Raji (cell line): ENCODE data around the gene GLI2.

Experiments
- POLR2A ChIP-seq: IDR thresholded peaks from 2 replicates; pipeline ENCODE4 v1.6.1; 2011; ENCODE audit warnings: low read depth, low read length, control low read depth; ENCODE audit not compliant: insufficient read depth

Gene GLI2

DNA sequence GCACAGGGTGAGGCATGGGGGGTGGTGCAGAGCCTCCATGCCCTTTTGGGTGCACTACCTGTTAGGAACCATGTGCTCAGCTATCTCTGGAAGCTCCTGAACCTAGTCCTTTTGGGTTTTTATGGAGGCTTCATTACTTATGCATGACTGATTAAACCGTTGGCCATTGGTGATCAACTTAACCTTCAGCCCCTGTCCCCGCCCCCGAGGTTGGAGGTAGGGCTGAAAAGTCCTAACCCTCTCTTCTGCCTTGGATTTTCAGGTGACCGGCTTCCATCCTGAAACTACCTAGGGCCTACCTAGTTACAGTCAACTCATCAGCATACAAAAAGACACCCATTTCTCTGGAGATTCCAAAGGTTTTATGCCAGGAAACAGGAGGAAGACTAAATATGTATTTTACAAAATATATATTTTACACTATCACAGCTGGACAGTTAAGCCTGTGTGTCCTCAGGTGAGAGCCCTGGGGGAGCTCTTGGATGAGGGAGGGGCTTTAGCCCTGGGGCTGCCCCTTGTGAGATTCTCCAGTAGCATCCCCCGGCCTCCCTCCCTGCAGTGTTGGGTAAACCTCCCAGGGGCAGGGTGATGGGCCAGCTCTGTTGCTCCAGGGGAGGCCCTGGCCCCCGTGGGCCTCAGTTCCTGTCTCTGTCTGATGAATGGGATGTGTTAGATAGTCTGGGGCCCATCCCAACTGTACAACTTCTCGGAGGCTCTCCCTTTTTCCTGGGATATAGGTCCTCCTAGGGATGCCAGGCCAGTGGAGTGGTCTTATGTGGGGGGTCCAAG lies 24.1 kb downstream of the GLI2 start:
- no peak for TF ChIP-seq POLR2A

DNA sequence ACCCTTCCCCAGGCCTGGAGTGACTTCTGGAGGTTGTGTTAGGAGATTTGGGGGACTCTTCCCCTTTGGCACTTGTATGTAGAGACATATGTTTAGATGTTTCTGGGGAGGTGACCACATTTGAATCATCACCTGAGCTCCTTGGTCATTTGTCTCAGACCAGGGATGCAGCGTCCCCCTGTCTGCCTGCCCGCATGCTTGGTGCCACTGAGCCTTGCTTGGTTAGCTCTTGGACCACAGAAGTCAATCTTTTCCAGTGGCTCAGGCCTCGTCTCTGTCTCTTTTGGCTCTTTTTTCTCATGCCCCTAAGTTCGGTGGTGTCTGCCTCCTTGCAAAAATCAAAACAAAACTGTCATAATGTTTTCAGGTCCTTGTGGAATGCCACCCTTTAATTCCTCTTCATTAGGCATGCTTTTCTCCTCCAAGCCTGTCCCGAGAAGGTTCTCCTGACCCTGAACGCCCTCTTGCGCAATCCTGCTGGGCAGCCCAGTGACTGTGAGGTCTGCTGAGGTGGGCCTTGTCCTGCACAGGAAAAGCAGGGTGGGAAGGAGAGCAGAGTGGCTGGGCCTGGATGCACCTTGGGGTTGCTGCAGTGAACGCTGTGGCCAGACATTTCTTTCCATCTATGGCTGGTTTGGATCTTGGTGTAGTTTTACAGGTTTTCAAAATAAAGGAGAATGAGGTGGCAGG lies 24.9 kb downstream of the GLI2 start:
- no peak for TF ChIP-seq POLR2A

DNA sequence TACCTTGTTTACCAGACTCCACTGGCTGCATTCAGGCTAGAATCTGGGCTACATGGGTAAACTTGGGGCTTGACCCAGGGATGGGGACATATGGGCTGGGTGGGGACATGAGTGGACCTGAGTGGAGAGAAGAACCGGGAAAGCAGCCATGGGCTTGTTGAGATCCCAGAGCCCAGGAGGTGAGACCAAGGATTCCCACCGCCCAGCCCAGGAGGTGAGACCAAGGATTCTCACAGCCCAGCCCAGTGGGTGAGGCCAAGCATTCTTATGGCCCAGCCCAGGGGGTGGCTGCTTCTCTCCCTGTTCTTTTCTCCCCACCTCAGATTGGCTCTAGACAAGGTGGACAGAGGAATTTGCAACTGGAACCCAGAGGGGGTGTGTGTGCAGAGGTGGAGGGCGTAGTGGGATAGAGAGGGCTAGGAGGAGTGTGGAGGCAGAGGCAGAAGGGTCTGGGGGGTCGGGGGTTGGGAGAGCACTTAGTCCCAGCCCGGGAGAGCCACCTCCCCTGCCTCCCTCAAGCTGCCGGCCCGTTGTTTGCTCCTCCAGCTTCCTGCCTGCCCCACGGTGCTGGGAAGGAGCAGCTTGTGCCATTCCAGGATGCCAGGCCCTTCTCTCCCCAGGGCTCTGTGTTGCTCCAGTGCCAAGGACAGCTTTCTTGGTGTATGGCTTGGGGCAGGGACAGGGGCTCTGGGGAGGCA lies 25.6 kb downstream of the GLI2 start:
- no peak for TF ChIP-seq POLR2A

DNA sequence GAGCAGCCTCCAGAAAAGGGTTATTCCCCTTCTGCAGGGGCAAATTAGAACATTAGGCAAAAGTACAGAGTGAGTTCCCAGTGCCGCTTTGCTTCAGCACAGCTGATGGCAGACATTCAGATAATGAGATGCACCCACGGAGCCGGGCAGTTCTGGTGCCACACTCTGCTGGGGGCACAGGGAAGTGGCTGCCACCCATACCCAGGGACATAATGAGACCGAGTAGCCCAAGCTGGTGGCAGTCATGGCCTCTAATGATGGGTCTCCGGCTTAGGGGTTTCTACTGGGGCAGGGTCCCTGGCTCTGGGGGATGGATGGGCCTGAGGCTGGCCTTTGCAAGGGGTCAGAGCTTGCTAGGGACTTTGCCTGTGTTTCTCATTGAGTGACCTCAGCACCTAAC lies 26.2 kb downstream of the GLI2 start:
- TF ChIP-seq POLR2A, result no peak

DNA sequence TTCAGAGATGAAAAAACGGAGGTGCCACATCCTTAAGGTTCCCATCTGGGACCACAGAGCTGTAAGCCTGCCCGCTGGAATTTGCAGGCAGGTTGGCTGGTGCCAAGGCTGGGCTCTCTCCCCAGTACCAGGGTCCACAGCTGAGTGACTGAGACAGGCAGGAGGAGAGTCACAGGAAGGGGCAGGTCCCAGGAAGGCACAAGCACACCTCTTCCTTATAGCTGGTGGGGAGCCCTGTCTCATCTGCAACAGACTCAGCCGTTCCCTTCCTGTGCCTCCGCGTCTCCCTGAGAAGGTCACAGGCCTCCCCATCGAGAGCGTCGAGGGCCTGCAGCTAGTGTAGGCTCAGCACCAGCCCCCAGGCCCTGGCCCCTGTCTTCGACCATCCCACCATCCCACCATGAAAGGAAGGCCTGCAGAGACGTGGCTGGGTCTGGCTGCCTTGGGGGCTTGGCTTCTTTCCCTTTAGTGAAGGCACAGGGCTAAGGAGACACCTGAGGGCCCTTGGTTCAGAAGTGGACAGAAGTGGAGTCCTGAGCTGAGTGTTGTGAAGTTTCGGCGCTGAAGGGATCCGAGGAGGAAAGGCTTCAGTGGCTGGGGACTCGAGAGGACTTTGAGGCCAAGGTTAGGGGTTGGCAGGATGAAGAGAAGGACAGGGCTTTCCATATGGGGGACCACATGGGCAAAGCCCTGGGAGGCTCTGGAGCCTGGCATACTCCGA lies 26.8 kb downstream of the GLI2 start:
- no peak for TF ChIP-seq POLR2A

DNA sequence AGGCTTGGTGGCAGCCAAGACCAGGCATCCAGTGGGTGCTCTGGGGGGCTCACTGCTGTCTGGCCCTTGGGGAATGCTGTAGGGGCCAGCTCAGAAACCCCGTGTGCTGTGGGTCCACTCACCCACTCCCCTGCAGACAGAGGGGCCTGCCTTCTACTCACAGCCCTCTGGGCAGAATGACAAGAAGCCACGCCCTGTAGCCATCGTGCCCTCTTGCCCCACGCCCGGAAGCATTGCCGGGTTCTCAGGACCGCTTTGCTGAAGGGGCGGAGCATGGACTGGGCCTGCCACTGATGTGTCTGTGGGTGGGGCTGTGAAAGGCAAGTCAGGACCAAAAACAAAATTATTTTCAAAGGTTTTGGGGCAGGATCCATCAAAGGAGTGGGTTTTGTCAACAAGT lies 27.8 kb downstream of the GLI2 start:
- no peak for TF ChIP-seq POLR2A

DNA sequence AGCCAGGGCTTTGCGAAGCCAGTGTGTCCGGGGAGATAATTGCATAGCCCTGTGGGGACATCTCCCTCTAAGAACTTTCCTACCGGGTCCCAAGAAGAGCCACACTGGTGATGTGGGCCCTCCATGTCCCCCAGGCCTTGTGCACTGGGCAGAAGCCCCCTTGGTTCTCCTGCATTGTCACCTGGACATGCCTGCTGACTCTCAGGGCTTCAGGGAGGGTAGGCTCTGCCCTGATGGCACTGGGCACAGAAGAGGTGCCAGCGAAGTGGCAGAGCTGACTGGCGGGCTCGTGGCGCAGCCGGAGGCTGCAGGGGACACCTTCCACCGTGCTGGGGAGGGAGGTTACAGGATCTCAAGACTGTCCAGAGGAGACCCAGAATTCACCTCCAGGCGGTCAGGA lies 28.3 kb downstream of the GLI2 start:
- no peak for TF ChIP-seq POLR2A

DNA sequence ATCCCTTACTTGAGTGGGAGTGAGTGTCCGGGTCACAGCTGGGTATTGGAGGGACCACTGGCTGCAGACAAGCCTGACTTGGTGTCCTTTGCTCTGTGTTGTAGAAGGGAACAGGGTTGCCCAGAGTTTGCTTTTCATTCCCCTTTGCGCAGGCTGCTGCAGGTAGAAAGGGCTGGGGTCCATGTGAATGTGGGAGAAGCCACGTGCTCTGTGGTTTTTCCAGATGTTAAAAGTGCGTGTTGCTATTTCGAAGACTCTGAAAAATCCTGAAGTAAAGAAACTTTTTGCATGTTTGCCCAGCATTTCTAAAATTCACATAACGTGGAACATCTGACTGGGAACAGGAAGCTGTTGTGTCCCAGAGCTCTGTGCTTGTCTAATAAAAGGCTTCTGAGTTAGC lies 28.8 kb downstream of the GLI2 start:
- no peak for TF ChIP-seq POLR2A

DNA sequence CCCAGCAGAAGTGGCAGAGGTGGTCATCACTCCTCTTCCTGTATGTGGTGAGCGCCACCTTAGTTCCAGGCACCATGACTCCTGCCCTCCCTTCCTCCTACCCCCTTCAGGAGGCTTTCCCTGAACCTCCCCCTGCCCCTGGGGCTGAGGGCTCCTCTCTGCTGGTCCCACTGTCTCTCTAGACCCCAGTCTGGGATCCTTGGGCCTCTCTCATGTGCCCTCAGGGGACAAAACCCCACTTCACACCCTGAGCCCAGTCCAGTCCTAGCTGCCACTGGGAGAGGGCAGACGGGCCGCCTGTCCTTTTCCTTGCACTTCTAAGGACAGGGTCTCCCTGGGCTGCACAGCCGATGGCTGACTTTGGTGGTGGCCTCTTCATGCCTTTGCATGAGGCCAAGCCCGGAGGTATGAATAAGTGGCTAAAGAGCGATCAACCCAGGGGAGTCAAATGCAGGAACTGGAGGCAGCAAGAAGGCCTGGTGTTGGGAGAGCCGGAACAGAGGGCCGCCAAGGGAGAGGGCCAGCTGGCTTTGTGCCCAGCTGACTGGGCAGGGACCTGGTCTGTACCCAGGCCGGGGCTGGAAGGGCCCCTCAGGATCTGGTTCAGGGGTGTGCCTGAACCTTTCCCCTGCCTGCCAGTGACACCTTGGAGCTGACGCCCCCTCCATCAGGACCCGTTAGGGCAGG lies 29.5 kb downstream of the GLI2 start:
- TF ChIP-seq POLR2A, result no peak

DNA sequence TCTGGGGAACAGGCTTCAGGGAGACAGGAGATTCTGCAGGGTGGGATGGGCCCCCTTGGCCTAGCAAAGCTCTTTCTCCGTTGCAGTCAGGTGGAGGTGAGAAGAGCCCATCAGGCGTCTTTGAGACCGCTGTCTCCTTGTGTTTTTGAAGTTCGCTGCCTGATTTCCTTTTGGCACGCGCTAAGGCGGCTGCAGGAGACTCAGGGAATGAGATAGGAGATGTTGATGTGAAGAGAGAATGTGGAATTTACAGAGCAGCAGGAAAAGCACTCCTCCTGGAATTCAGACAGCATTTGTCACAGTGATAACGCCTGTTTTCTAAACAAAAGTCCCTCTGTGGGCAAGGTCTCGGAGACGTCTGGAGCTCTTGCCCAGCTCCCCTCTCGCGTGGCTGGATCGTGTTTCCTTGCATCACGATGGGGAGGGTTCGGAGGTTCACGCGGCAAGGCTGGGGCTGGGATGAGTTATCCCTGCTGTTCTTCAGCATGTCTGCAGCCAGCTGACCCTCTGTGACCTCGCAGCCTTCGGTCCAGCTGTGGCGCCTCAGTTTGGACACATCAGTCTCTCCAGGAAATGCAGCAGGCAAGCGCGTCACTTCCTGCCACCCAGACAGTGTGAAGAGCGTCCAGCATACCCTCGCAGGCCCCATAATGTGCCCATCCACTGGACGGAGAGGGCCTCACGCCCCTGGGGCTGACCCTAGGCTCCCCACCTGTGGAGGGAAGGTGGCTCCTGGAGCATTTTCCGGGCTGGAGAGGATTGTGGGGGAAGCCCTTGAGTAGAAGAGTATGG lies 30.2 kb downstream of the GLI2 start:
- TF ChIP-seq POLR2A, result no peak

DNA sequence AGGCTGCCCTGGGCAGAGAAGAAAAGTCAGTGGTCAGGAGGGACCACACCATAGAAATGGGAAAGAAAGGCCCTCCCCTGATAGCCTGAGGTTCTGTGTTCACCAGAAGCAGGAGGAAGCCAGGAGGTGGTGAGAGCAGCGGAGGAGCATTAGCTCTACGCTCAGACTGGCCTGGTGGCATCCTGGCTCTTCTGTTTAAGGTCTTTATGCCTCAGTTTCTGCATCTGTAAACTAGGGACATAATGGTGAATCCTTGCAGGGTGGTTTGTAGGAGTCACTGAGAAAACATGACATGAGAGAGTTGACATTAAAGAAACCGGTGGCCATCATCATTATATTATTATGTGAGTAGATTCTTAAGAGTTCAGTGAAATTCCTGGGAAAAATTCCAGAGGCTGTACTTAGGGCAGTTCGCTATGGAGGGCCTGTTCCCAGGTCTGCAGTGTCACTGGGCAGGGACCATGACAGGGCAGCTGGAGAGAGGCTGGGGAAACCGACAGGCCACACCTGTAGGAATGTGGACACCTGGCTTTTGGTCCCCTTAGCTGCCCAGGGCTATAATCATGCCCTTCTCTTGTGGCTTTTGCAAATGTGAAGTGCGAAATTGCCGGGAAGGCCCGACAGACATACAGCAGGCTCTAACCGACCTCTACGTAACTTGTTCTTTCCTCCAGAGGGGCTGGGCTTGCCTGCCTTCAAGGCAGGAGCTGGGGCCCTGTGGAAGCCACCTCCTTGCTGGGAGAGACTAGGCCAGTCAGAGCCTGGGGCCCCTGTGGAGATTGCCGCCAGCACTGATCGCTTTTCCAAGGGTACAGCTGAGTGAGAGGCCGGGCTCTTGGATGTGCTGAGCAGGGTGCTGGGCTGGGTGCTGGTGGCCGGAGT lies 31.0 kb downstream of the GLI2 start:
- TF ChIP-seq POLR2A, result no peak

DNA sequence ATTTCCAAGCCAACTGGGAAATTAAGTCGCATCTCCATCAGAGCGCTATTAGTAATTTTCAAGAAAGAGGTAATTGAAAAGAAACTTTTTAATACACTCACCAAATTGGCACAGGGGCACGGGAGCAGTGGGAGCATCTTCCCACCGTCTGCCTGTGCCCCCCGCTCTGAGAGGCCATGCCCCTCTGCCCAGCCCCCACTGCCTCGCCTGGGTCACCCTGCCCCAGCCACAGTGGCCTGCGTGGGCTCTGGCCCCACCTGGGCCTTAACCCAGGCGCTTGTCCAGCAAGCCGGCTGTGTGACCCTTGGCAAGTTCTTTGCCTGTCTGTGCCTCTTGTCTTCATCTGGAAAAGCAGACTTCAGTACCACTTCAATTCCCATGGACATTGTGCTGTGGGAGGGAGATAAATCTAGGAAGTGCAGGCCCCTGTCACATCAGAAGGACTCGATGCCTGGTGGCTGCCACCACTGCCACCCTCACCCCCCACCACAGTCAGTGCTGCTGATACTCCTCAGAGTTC lies 31.9 kb downstream of the GLI2 start:
- TF ChIP-seq POLR2A, result no peak
